K562 treated with DMSO at 1 percent for 4 hours (cell line): ENCODE results near the gene ZFYVE28. TPM values are rescaled to one million over a fixed set of nuclear protein-coding genes. Genes with fewer than 3 reads are reported as not detected.

ENCODE experiments used
- total RNA-seq: library from RNA; unstranded; fragments of 300-600 nt; gene quantifications from 2 replicates; pipeline ENCODE4 v1.2.3, GENCODE V29; 2022; ENCODE audit not compliant: insufficient read depth

The ZFYVE28 gene
- total RNA-seq = 10.5 and 17.3 TPM in 2 replicates

DNA sequence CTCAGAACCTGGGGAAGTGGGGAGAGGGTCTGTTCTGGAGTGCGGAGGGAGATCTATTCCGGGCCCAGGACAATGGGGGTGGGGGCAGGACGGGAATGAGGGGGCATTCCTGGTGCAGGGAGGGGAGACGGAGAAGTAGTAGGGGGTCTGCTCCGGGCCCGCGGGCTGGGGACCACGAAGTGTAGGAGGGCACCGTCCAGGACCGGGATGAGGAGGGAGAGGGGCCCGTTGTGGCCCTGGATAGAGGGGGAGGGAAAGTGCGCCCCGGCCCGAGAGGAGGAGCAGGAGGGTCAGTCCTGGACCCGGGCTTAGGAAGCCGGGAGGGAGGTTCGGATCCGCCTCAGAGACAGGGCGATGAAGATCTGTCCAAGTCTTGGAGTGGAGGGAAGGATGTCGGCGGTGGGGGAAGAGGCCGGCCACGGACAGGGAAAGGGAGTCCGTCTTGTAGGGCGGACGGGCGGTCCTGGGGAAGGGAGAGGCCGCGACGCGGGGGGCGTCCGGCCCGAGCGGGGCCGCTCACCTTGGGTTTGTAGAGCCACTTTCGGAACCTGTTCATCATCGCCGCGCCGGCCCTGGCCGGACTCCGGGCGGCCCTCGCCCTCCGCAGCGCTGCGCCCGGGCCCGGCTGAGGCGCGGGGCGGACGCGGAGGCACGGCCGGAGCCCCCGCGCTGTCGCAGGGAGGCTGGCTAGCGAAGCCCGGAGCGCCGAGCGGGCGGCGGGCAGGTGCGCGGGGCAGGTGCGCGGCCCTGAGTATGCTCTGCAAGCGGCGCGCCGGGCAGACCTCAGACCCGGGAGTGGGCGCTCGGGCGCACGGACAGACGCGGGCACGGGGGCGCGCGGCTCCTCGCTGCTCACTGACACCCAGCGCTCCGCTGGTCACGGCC, at the start of gene ZFYVE28:
Gene ZFYVE28 (minus strand): TSS at position 881 of the 885 bp plus-strand sequence. CDS start 322 bp downstream, at position 559.

GRCh38 chr4:2418650-2419571, 466 bp upstream of the ZFYVE28 start, which contains the start of gene CFAP99:
CFAP99 (plus strand) TSS chr4:2418955.

DNA sequence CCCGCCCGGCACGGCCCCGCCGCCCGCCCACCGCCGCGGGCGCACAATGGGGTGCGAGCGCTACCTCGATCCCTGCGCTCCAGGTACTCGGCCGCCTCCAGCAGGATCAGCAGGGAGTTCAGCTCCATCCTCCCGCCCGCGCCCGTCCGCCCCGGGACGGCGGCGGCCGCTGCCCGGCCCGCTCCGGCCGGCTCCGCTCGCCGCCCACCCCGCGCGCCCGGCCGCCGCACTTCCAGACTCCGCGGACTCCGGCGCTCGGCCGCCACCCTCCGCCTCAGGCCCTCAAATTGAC, 156.6 kb downstream of the ZFYVE28 start, which contains the start of gene MXD4:
Gene MXD4 (minus strand): TSS at position 257 of the 292 bp plus-strand sequence. CDS start 129 bp downstream, at position 128.

DNA sequence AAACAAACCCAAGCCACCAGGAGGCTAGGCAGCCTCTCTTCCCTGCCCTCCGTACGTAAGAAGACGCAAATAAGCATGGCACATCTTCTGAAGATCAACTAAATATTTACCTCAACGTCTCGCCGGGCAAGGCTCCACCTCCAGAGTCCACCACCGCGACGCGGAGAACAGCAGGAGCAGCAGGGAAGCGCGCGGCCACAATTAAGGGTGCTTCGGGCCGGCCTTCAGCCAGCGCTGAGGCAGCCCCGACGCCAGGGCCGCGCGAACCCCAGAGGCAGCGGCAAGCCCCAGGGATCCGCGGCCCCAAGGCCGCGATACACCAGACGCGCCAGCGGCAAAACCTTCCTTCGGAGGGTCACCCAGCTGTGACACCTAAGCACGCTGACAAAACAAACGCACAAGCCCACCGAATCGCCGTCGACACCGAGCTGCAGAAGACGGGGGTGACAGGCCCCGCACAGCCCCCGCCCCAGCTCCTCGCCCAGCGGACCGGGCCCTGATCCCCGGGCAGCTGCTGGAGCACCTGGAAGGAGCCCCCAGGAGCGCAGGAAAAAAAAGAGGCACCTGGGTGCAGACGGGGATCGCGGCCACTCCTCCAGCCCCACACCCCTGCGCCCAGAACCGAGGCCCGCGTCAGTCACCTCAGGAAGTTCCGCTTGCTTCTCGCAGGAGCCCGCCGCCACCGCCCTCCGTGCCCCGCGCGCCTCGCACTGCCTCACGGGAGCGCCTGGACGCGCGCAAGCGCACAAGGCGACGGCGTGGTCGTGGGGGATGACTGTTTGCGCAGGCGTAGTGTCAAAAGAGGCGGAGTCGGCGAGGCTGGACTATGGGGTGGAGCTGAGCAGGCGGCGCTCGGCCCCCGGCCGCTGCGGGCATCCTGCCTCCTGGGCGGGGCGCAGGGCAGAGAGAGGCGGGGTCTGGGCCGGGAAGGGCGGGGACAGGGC, 176.8 kb downstream of the ZFYVE28 start, which contains the start of the genes HAUS3 and POLN:
Gene HAUS3 (minus strand): TSS at position 712 of the 944 bp plus-strand sequence. CDS start 1,175 bp downstream, outside the sequence.
Gene POLN (minus strand): TSS at position 712 of the 944 bp plus-strand sequence. CDS start 12,890 bp downstream, outside the sequence.

Other genes with a start within 250 kb of the ZFYVE28 start
- gene HAUS3, start 176.5 kb downstream of the ZFYVE28 start, total RNA-seq = 15.8 and 18.2 TPM in 2 replicates
- 1.8 and 2.9 TPM in 2 replicates for gene POLN, start 176.5 kb downstream of the ZFYVE28 start, total RNA-seq
- 35.8 and 54.4 TPM in 2 replicates for gene MXD4, start 156.5 kb downstream of the ZFYVE28 start, total RNA-seq
- not detected in 2 replicates for gene CFAP99, start 310 bp upstream of the ZFYVE28 start, total RNA-seq
- 34.5 and 36.6 TPM in 2 replicates for gene RNF4, start 50.5 kb upstream of the ZFYVE28 start, total RNA-seq
- 13.0 and 16.7 TPM in 2 replicates for gene FAM193A, start 118.0 kb upstream of the ZFYVE28 start, total RNA-seq